ENCODE results near the gene RAB27A. TPM values are rescaled to one million over a fixed set of nuclear protein-coding genes. Genes with fewer than 3 reads are reported as not detected.

RAB27A gene
- total RNA-seq, 1 experiment from 2014 or later: 6.3 TPM

- Histone ChIP-seq H3K4me2 (ENCODE audit: low read length) (no peak overlapping the region), H3K36me3 (ENCODE audit: low read depth, low read length) (no peaks in the 10 kb centered on the region), H3F3A (ENCODE audit: low read length, unreplicated experiment) (no peaks in the 10 kb centered on the region), H3K27me3 (ENCODE audit: low read length) (no peaks in the 10 kb centered on the region), H3K9me3 (ENCODE audit: low read length) (no peaks in the 10 kb centered on the region), H3K4me3 (ENCODE audit: low read length) (no peak overlapping the region), H3K9me2 (replicated peaks; ENCODE audit: low read length) (no peaks in the 10 kb centered on the region), H3K4me1 (ENCODE audit: insufficient read depth, low read length) (no peaks in the 10 kb centered on the region), H2AFZ (ENCODE audit: low read length) (no peak overlapping the region), H3K27ac (ENCODE audit: low read length) (no peak overlapping the region), H3K9ac (ENCODE audit: low read length) (no peak overlapping the region), H3K79me2 (ENCODE audit: low read length) (no peaks in the 10 kb centered on the region), H4K20me1 (ENCODE audit: low read length) (no peaks in the 10 kb centered on the region)
- CTCF ChIA-PET: no interaction called here
- ATAC-seq: no peak
- no TSS peak for BruUV-seq (replicated peaks)
- POLR2A ChIA-PET (ENCODE audit: unreplicated experiment): no interaction called here
- no peak for DNase-seq
- intact Hi-C loops (cut with micrococcal nuclease): no loop called here
- TF ChIP-seq EZH2phosphoT487 (IDR thresholded peaks at IDR 0.05; ENCODE audit: borderline replicate concordance, low read length): no peak
- TF ChIP-seq EZH2 (IDR thresholded peaks at IDR 0.05; ENCODE audit: low read length, unreplicated experiment): no peak
- no peak for TF ChIP-seq CTCF (conservative IDR thresholded peaks at IDR 0.05; ENCODE audit: low read depth, low read length)
Measured at GRCh38 chr15:55234104-55234799, 55.4 kb downstream of the RAB27A start.

- Histone ChIP-seq H2AFZ (ENCODE audit: low read length) (no peak overlapping the region), H3F3A (ENCODE audit: low read length, unreplicated experiment) (no peaks in the 10 kb centered on the region), H3K4me3 (ENCODE audit: low read length) (no peak overlapping the region), H3K9me2 (replicated peaks; ENCODE audit: low read length) (no peaks in the 10 kb centered on the region), H3K4me1 (ENCODE audit: insufficient read depth, low read length) (no peaks in the 10 kb centered on the region), H3K9me3 (ENCODE audit: low read length) (no peaks in the 10 kb centered on the region), H3K27ac (ENCODE audit: low read length) (no peak overlapping the region), H4K20me1 (ENCODE audit: low read length) (no peaks in the 10 kb centered on the region), H3K4me2 (ENCODE audit: low read length) (no peak overlapping the region), H3K79me2 (ENCODE audit: low read length) (no peaks in the 10 kb centered on the region), H3K36me3 (ENCODE audit: low read depth, low read length) (no peaks in the 10 kb centered on the region), H3K9ac (ENCODE audit: low read length) (no peak overlapping the region), H3K27me3 (ENCODE audit: low read length) (no peaks in the 10 kb centered on the region)
- DNase-seq: no peak
- CTCF ChIA-PET: no interaction called here
- intact Hi-C loops (cut with micrococcal nuclease): no loop called here
- POLR2A ChIA-PET (ENCODE audit: unreplicated experiment): no interaction called here
- no TSS peak for BruUV-seq (replicated peaks)
- no peak for ATAC-seq
- TF ChIP-seq EZH2phosphoT487 (IDR thresholded peaks at IDR 0.05; ENCODE audit: borderline replicate concordance, low read length) (no peak), CTCF (conservative IDR thresholded peaks at IDR 0.05; ENCODE audit: low read depth, low read length) (no peak), EZH2 (IDR thresholded peaks at IDR 0.05; ENCODE audit: low read length, unreplicated experiment) (no peak)
Measured at GRCh38 chr15:55231455-55231854, 58.2 kb downstream of the RAB27A start.

- Histone ChIP-seq H3K36me3 (ENCODE audit: low read depth, low read length) (no peaks in the 10 kb centered on the region), H3K9ac (ENCODE audit: low read length) (no peak overlapping the region), H3K27ac (ENCODE audit: low read length) (no peak overlapping the region), H3K4me1 (ENCODE audit: insufficient read depth, low read length) (no peaks in the 10 kb centered on the region), H3K4me3 (ENCODE audit: low read length) (no peak overlapping the region), H3K9me2 (replicated peaks; ENCODE audit: low read length) (no peaks in the 10 kb centered on the region), H3K27me3 (ENCODE audit: low read length) (no peaks in the 10 kb centered on the region), H4K20me1 (ENCODE audit: low read length) (no peaks in the 10 kb centered on the region), H2AFZ (ENCODE audit: low read length) (no peak overlapping the region), H3K4me2 (ENCODE audit: low read length) (no peak overlapping the region), H3K9me3 (ENCODE audit: low read length) (no peaks in the 10 kb centered on the region), H3K79me2 (ENCODE audit: low read length) (no peaks in the 10 kb centered on the region), H3F3A (ENCODE audit: low read length, unreplicated experiment) (no peaks in the 10 kb centered on the region)
- intact Hi-C loops (cut with micrococcal nuclease): no loop called here
- POLR2A ChIA-PET (ENCODE audit: unreplicated experiment): no interaction called here
- CTCF ChIA-PET: no interaction called here
- TF ChIP-seq EZH2 (IDR thresholded peaks at IDR 0.05; ENCODE audit: low read length, unreplicated experiment) (no peak), CTCF (conservative IDR thresholded peaks at IDR 0.05; ENCODE audit: low read depth, low read length) (no peak), EZH2phosphoT487 (IDR thresholded peaks at IDR 0.05; ENCODE audit: borderline replicate concordance, low read length) (no peak)
- no peak for DNase-seq
- no peak for ATAC-seq
- BruUV-seq (replicated peaks): no TSS peak
Measured at GRCh38 chr15:55230953-55231352, 58.7 kb downstream of the RAB27A start.

All from PC-3 (cell line).